HG03558 (cell line): ENCODE results near the gene ELK4.

Source experiments
- ATAC-seq: cut with Tn5 transposase; IDR thresholded peaks from one replicate; pipeline ENCODE4 v1.9.1; 2021; ENCODE audit warnings: moderate number of reproducible peaks; ENCODE audit not compliant: unreplicated experiment; ENCODE audit errors: extremely low read depth

ELK4 gene, protein sequence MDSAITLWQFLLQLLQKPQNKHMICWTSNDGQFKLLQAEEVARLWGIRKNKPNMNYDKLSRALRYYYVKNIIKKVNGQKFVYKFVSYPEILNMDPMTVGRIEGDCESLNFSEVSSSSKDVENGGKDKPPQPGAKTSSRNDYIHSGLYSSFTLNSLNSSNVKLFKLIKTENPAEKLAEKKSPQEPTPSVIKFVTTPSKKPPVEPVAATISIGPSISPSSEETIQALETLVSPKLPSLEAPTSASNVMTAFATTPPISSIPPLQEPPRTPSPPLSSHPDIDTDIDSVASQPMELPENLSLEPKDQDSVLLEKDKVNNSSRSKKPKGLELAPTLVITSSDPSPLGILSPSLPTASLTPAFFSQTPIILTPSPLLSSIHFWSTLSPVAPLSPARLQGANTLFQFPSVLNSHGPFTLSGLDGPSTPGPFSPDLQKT

DNA sequence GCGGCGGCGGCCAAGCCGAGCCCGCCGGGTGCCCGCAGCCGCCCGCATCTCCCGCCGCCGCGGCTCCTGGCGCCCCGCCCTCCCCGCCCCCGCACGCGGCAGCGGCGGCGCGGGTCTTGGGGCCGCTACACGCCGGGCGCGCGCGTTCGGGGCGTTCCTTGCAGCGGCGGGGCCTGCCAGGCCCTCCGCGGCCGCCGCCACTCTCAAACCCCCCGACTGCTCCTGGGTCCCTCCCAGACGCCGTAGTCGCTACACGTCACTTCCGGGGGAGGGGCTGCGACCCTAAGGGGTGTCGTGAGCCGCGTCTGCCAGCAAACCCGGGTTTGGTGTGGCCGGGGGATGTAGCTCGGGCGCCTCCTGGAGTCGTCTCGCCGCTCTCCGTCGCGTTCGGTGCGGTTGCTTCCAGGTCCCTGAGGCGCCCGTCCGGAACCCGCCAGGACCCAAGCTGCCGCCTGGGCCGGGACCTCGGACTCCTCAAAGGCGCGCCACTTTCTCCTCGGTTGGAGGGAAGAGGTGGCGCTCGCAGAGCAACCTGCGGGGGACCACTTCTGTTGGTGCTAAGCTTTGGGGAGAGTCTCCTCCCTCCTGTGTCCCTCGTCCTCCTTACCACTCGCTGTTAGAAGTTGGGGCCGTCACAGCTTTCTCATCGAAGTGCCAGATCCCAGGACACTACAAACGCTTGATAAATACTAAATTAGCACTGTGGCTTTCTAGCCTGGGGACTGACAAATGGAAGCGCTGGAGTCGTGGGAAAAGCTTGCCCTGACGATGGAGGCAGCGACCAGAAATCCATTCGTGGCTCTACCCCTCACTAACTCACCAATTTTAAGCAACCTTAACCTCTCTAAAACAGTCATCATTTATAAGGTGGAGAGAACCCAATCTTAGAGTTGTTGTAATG lies at the start of gene ELK4:
ELK4 (minus strand) TSS at position 244 of the 901 bp plus-strand sequence. CDS start 8,129 bp downstream, outside the sequence.
- ATAC-seq = peak; percentile 48

DNA sequence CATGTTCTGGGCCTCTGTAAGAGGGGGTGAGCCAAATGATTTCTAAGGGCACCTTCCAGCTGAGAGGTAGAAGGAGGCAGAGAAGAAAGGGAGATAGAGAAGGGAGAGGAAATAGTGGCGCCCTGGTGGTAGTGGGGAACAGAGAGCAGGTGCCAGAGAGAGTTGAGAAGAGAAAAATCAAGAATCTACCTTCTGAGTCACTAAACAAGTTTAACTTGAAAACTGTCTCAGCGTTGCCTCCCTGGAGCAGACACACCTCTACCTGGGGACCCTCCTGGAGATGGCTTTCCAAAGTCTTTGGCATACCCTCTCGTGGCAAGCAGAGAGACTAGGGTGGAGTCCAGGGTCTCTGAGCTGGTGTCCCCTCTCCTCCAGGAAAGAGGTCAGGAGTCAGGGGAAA lies 49.6 kb upstream of the ELK4 start:
- ATAC-seq = no peak

DNA sequence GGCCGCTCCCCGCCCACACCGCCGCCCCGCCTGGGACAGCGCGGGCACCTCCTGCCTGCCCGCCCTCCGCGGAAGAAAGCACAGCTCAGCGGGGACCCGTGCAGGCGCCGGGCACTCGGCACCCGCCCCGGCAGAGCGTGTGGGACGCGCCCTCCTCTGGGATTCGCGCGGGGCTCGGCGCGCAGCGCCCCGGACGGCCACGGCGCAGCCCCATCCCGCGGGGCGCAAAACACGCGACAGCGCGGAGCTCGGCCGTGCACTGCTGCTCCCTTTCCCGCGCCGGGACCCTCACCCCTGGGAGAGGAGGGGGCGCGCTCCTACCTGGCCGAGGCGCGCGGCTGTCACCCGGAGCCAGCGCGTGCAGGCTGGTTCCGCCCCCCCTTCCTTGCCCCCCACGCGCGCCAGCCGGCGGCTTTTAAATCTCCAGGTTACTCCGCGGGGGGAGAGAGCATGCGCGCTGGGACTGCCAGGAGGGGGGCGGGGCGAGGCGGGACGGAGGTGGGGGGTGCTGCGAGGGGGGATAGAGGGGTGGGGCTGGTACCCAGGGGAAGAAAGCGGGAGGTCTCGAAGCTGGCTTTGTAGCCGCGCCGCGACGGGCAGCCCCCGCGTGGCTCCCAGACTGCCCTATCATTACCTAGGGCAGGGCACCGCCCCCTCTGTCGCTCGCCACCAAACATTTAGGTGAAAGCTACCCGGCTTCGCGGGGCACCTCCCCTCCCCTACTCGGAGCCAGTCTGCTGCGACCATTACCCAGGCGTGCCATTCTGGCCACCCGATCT lies 48.5 kb upstream of the ELK4 start, which contains the start of gene SLC45A3:
SLC45A3 (minus strand) TSS at position 437 of the 779 bp plus-strand sequence. CDS start 15,853 bp downstream, outside the sequence.
- no peak for ATAC-seq

DNA sequence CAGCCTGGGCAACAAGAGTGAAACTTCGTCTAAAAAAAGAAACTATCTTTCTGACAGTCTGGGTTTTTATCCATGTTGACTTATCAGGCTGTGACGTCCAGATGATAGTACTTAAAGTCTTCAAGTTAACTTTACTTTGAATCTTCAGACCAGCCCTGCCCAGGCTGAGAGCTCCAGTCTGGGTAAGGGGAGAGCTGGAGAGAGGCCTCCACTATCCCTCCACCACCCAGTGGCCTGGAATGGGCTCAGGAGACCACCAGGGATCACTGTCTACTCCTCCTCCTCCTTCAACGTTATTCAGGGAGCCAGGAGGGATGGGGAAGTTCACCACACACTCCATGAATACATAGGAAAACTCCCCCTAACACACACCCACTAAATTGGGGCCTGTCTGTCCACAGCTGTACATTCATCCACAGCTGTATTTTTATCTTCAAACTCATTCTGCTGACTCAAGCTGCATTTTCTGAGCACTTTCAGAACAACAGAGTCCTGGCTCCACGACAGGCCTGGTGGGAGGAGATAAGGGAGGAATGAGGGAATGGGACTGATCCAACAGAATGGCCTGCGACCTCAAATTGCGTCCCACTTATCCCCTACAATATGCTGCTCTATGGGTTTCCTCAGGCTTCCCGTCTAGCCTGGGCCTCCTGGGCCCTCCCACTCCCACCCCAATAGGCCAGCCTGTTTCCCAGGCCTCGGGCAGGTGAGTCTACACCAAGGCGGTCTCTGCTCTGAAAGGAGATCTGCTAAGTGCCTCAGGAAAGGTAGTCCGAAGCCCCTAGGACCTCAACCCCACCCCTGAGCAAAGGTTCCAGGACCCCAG lies 46.7 kb upstream of the ELK4 start:
- ATAC-seq = no peak

DNA sequence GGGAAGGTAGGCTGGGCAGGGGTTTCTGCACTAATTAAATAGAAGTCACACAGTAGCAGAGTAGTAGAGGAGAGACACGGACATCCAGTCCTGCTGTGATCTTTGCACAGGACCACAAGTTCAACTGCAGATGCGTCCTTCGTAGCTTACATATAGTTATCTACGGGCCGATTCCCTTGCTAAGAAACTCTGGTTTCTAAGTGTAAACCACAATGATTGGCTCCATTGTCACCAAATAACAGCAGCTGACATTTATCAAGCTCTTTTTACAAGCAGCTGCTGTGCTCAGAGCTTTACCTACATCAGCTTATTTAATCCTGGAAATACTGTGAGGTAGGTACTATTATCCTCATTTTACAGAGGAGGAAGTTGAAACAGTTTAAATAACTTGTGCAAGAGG lies 45.4 kb upstream of the ELK4 start:
- no peak for ATAC-seq

DNA sequence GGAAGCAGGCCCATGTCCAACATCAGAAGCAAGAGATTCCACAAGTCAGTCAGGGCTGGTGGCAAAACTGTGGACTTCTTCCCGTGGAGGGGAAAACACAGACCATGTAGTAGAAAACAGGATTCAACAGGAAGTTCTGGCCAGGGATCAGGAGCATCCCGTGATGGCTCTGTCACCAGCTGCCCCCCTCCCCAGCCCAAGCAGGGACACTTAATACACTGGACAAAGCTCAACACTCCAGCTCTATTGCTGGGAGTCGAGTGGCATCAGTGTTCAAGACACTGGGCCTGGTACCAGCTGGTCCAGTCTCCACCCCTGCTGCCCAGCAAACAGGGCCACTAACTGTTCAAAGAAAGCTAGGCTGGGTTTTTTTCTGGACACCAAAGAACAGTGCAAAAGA lies 44.8 kb upstream of the ELK4 start:
- no peak for ATAC-seq

DNA sequence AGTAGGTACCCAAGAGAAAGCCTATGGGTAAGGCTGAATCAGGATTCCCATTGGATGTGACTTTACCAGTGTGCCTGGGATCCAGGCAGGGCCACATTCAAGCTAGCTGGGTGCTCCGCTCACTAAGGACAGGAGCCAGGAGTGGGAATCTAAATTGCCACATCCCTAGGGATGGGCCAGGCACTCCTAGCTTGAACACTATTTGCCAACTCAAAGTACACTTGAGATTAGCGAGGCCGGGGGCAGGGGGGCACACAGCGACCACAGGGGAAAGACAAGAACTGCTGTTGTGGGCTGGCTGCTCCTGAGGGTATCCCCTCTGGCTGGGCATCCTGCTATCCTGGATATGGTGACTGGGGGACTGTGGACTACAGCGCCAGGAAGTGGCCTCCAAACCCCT lies 44.2 kb upstream of the ELK4 start:
- ATAC-seq = no peak

DNA sequence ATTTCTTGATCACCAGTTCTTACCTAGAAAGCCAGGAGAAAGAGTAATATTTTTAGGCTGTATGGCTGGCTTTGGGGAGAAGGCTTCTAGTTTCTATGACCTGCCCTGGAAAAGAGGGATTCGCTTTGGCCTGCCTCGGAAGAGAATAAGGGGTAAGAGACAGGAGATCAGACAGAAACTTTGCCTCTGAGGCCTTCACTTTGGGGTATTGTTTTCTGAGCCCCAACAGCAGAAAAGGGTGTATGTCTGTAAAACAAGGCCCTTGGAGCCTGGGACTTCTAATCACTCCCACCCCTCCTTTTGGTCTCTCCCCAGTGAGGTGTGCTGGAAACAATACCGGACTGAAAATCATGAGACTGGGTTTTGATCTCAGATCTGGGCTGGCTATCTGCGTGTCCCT lies 43.4 kb upstream of the ELK4 start:
- no peak for ATAC-seq

DNA sequence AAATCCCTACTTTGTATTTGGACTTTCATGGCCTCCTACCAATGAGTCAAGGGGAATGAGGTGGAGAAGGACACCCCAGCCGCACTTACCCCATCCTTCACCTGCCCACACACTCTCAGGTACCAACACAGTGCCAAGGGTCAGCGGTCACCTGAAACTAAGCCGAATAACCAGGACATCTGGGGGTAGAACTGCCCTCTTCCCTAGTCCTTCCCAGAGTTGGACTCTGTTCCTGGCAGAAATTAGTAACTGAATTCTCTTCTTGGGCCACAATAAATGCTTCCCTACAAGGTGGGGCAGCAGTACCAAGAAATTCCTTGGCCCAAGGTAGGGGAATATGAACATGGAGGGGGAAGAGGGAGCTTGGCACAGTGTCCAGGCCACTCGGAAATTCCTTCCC lies 41.2 kb upstream of the ELK4 start:
- ATAC-seq = no peak

DNA sequence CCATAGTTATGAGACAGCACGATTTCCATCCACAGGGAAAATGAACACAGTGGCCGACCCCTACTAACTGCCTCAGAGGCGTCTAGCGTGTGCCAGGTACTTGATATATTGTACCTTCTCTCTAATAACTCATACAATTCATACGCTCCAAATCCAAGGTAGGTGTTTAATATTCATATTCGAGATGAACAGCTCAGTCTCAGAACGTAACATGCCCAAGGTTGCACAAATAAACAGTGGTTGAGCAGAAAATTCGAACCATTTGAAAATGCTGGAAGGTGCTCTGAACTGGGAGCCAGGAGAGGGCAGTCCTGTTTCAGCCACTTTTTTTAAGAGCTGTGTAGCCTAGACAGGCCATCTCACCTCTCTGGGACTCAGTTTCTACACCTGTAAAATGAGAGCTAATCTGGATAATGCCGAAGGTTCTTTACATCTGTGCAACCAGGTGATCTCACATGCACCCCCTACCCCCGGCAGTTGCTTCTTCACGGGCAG lies 40.6 kb upstream of the ELK4 start:
- ATAC-seq = no peak

DNA sequence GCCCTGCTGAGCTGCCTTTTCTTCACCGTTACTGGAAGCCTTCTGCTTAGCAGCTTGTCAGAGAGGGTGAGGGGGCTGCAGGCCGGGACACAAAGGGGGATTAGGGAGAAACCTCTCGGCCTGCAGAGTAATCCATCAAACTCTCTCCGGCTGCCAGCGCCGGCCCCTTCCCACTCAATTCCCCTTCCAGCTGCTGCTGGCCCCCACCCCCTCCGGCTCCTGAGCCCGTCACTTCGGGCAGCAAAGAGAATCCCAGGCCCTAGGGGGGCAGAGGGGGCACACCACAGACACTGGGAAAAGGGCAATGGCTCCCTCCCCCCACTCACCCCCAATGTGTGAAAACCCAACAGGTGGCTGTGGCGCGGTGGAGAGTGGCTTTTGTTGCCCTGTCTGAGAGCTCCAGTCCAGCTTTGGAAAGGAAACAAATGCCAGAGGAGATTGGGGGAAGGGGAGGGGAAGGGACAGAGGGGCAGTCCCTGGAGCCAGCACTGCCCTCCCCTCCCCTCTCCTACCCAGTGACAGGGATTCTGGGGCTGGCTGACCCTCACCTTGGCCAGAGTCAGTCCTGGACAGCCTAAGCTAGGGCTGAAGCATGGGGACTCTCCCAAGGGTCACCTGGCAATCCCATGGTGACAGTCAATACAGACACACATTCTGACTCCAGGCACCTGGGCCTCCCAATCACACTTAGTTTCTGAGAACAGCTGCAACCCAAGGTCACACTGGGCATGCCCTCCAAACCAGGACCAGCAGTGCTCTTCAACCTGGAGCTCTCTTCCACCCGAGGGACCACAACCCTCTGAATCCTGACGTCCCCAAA lies 39.0 kb upstream of the ELK4 start:
- ATAC-seq = no peak

DNA sequence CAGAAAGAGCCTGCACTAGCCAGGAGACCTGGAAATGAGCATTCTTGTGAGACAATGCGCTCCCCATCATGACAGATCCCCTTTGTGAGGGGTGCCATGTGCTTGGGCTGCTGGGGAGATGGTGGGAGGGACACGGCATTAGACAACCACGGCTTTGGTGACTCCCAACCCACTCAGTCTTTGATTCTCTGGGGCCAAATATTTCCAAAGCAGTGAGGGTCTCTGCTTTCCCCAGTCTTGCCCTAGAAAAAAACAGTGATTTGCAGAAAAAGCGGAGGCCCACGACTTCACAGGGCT lies 38.3 kb upstream of the ELK4 start:
- ATAC-seq = no peak

DNA sequence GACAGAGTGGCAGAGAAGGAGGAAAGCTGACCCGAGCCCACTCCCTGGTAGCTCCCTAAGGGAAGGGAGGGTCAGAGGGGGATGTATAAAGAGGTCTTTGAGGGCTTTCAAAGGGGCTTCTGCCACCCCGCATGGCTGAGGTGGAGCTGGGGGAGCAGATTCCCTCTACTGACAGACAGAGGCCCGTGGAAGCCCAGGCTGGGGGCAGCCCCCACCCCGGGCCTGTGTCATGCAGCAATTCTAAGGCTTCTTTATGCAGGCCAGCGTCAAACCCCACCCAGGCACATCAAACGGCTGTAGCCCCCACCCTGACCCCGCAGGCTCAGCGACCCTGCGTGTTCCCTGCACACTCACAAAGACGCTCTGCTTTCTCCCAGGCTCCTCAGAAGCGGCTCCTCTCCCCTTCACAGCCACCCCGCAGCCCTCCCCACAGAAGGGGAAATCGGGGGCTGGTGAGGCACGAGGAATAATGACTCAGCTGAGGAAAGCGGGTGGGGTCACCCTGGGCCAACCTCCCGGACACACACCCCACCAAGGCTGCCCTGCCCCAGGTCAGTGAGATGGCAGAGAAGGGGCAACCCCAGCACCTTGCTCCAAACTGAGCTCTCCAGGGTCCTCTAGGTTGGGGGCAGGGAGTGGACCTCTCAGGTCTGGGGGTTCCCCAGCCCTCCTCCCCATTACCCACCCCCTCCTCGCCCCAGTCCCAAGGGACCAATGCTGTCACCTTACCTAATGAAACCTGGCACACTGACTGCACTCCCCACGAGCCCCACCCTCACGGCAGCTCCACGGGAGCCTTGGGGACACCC lies 37.7 kb upstream of the ELK4 start:
- ATAC-seq = no peak

DNA sequence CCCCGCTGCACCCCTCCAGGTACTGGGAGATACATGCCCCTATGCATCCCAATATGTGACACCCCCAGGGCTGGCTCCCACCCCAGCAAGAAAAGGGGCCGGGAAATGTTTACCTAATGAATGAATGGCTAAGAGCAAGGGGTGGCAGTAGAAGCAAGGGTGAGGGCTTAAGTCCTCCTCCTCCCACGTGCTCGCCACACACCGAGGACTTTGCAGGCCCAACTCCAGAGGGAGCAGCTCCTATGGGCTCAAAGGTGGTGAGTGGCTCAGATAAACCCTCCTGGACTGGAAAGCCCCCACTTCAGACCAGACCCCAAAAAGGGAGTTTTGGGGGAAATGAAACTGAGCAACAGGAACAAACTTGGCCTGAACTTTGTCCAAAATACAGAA lies 37.1 kb upstream of the ELK4 start:
- ATAC-seq = no peak

DNA sequence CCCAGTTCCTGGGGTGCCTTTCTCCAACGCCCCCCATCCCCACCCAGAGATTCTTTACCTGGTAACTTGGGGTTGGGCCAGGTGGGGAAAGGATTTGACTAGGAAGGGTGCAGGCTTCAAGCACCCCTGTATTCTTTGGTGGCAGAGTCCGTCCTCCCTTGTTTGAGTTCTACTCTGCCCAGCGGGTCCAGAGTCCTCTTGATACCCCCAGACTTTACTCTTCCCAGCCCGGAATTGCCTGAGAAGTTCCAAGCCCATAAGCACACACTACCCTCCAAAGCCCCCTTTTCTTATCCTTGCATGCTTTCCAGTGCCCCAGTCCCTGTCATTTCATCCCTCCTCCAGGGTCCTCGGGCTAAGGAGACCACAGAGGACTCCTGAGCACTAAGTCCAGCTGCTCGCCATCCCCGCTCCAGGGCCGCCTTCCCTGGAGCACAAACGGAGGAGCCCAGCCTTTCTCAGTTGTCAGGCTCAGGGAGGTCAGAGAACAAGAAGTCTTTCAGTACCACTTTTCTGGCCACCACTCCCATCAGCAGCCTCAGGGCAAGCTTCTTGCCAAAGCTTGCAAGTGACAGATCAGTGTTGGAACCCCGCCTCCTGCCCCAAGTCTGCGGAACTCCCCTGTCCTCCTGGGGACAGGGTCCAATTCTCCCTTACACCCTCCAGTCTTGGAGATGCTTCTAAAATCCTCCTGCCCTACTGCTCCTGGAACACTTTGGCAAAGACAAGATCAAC lies 36.3 kb upstream of the ELK4 start:
- ATAC-seq = no peak

DNA sequence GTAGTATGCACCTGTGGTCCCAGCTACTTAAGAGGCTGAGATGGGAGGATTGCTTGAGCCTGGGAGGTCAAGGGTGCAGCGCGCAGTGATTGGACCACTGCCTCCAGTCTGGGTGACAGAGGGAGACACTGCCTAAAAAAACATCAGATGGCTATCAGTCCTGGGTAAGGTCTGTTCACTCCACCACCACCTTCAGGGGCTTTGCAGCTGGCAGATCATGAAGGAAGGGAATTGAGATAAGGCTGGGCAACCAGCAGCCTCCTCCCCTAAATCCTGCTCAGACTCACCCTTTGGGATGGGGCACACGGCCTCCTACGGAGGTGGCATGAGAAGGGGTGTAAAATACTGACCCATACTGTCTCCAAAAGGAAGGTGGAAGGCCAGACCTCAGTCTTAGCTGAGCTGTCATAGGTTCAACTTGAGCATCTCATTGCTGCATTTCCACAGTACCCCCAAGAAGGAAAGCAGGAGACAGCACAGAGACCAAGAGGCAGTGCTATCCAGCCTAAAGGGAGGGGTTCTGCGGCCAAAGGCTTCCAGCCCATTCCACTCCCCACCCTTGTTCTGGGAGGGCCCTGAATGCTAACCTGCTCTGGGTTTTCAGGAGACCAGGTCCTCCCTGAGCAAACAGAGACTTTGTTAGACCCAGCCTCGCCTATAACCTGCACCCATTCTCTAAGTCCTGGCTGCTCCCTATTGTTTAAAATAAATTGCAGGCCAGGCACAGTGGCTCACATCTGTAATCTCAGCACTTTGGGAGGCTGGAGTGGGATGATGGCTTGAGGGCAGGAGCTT lies 34.8 kb upstream of the ELK4 start:
- ATAC-seq = no peak
